GM18907 (cell line): ENCODE results near the gene GNG10.
"Not testable (repeated sequence)": the region's sequence is repeated elsewhere in the genome, so short reads cannot be mapped to it uniquely, and the experiment has no call there.

ENCODE experiments used
- ATAC-seq: cut with Tn5 transposase; IDR thresholded peaks from one replicate; pipeline ENCODE4 v1.9.1; 2021; ENCODE audit warnings: mild to moderate bottlenecking, moderate library complexity; ENCODE audit not compliant: unreplicated experiment

GNG10 gene

DNA sequence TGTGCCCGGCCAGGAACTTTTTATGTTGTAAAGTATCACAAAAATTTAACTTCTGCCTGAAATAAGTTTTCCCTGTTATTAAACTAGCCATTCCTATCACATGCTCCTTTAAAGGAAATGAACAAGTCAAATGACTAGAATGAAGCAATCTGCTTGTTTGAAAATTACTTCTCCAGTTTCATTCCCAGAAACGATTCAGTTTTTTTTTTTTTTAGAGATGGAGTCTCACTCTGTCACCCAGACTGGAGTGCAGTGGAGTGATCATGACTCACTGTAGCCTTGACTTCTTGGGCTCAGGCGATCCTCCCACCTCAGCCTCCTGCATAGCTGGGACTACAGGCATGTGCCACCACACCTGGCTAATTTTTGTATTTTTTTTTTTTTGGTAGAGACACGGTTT is 13.3 kb upstream of the GNG10 start:
- no peak for ATAC-seq

- ATAC-seq: no peak
Measured at GRCh38 chr9:111649016-111649415, 12.4 kb upstream of the GNG10 start.

GRCh38 chr9:111657051-111657450 is 4.4 kb upstream of the GNG10 start:
- ATAC-seq: no peak

- no peak for ATAC-seq
Measured at GRCh38 chr9:111658943-111659342, 2.5 kb upstream of the GNG10 start.

GRCh38 chr9:111659691-111660090 is 1.7 kb upstream of the GNG10 start:
- ATAC-seq: no peak

GRCh38 chr9:111661802-111662521 is 557 bp downstream of the GNG10 start:
- peak; percentile 39 for ATAC-seq

DNA sequence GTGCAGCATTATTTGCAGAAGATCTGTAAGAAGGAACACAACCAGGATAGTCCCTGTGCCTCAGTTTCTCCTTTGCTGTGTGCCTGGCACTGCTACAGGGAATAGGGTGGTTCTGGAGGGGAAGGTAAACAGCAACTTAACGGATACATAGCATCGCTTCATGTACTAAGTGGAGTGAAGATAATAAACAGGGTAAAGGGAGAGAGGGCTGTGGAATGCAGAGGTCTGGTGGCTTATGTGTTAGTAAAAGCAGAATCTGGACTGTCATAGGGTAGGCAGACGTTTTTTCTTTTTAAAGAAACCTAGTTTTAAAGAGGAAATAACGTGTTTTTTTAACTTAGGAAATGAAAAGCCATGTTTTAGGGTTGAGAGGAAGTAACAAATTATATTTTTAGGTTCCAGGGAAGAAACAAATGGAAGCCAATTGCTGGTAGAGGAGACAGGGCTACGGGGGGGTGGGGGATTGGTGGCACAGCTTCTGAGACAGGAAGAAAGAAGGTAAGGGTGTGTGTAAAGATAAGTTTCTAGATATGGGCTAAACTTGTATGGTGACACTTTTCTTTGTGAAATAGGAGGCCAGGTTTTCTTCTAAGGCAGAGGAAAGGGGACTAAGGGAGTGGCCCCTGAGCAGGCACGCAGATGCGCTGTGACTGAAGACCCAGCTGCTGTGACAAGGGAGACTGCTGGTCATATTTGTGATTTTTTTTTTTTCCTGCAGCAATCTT is 1.3 kb downstream of the GNG10 start:
- peak; percentile 8 for ATAC-seq

- no peak for ATAC-seq
Measured at GRCh38 chr9:111663301-111663823, 2.0 kb downstream of the GNG10 start.

DNA sequence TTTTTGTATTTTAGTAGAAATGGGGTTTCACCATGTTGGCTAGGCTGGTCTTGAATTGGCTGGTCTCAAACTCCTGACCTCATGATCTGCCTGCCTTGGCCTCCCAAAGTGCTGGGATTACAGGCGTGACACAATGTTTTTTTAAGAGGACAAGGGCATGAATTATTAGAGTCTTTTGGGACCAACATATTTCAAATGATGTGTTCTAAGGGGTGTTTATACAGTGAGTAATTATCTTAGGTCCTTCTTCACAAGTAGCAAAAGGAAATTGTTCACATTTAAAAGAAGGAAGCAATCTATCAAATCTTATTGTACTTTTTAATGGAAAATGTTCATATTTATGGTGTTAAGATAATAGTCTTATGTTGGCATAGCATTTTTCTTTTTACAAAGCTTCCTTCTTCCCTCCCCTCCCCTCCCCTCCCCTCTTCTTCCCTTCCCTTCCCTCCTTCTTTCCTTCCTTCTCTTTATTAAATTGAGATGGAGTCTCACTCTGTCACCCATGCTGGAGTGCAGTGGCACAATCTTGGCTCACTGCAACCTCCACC is 6.7 kb downstream of the GNG10 start:
- ATAC-seq: no peak

DNA sequence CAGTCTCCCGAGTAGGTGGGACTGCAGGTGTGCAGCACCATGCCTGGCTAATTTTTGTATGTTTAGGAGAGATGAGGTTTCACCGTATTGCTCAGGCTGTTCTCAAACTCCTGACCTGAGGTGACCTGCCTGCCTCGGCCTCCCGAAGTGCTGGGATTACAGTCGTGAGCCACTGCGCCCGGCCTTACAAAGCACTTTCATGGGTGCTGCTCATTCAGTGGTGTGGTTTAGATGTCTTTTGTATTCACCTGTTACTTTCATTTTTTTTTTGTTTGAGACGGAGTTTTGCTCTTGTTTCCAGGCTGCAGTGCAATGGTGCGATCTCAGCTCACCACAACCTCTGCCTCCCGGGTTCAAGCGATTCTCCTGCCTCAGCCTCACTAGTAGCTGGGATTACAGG is 7.2 kb downstream of the GNG10 start:
- ATAC-seq: not testable (repeated sequence)

- ATAC-seq: no peak
Measured at GRCh38 chr9:111674319-111674718, 12.9 kb downstream of the GNG10 start.

- no peak for ATAC-seq
Measured at GRCh38 chr9:111676116-111676515, 14.7 kb downstream of the GNG10 start.

- ATAC-seq: no peak
Measured at GRCh38 chr9:111678293-111678692, 16.9 kb downstream of the GNG10 start.

DNA sequence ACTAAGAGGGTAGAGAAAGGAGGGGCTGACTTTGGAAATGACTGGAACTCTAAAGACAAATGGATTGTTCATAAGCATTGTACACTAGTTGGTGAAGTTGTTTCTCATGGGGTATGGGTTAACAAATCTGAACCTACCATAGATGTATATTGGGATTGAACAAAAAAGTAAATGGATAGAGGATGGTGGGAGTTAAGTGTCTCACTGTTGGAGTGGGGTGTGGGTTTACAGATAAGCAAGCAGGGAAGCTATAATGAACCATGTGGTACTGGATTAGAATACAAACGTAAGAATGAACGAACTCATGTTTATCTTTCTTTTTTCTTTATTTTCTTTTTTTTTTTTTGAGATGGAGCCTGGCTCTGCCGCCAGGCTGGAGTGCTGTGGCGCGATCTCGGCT is 17.8 kb downstream of the GNG10 start:
- no peak for ATAC-seq

- no peak for ATAC-seq
Measured at GRCh38 chr9:111683392-111683791, 22.0 kb downstream of the GNG10 start.

DNA sequence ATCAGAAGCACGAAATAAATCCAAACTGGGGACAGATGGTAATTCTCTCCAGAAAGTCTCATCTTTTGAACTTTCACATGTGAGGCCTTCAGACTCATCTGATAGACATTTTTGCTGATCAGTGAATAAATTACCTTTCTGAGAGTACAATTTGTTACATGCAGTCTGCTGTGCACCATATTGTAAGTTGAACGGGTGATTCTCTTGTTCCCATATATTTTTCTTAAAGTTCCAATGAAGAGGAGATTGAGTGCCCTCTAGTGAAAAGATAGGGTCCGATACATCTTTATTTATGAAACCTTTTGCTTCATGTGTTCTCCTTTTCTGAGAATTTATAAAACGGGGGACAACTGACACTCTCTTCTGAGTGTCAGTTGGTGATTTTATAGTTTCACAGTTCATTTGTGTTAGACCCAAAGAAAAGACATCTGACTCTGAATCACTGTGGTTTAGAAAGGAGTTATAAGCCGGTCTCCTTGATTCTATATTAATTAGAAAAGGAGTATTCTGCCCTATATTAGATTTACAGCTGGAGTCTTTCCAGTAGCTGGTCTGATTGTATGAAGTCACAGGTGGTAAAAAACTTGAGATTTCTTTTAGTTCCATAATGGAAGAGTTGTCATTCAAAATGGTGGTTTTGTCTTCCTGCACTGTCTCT is 30.4 kb downstream of the GNG10 start:
- no peak for ATAC-seq

- ATAC-seq: no peak
Measured at GRCh38 chr9:111696796-111697195, 35.4 kb downstream of the GNG10 start.

DNA sequence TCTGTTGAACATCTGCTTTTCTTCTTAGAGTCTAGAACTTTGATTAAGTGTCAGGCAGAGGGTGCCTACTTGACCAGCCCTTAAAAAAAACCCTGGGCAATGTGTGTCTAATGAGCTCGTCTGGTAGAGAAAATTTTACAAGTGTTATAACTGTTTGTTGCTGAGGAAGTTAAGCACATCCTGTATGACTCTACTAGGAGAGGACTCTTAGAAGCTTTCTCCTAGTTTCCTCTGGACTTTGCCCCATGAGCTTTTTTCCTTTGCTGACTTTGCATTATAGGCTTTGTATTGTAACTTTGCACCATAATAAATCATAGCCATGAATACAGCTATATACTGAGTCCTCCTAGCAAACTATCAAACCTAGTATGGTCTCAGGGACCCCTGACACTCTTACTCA is 39.4 kb downstream of the GNG10 start:
- no peak for ATAC-seq

GRCh38 chr9:111704503-111704902 is 43.1 kb downstream of the GNG10 start:
- ATAC-seq: no peak

GRCh38 chr9:111711548-111711947 is 50.1 kb downstream of the GNG10 start:
- ATAC-seq: no peak

- no peak for ATAC-seq
Measured at GRCh38 chr9:111712369-111712768, 51.0 kb downstream of the GNG10 start.
